ENCODE measurements around the gene PLEKHM3.

The PLEKHM3 gene

DNA sequence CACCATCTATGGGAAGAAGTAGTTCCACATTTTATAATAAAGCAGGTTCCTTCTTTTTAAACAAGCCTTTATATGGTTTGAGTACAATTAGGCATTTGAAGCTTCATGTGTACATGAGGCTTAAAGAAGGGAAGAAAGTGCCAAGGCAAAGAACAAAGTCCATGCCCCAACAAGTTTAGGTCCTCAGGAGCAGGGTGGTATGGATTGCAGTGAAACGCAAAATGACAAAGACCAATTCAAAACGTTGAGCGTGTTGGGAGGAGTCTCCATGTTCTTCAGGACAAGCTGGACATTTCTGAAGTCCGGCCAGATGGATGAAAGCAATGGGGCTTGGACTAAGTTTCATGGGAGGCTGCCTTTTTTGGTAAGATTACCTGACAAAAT is 176.8 kb downstream of the PLEKHM3 start:
- DNase-seq: no peak

DNA sequence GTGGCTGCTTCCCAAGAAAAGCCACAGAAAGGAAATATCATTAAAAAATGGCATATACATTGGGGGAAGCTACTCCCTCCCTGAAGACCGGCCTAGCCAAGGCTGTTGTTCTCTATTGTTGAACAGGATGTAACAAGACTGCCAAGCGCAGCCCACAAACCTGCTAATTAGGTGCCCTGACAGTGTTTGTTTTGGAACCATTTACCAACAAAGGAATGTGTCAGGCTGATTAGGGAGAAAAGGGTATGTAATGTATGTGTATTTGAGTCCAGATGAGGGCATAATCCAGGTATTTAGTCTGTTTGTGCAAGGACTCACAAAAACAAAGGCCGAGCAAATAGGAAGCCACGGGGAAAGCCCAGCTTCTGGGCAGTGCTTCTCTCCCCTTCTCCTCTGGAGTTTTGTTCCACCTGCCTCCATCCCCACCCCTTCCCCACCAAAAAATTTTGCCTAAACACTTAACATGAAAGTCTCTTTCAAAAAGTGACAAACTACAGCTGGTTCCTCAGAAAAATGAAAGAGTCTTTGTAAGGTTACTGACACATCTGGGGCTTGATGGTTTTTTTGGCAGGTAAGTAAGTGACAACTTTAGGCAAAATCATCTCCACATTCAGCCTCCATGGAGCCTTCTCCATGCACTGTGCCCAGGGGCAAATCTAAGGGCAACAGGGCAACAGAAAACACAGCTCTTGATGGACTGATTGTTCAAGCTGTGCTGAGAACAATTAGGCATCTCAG is 177.4 kb downstream of the PLEKHM3 start:
- DNase-seq: no peak

GRCh38 chr2:207847098-207847806 is 178.1 kb downstream of the PLEKHM3 start:
- DNase-seq: no peak

DNA sequence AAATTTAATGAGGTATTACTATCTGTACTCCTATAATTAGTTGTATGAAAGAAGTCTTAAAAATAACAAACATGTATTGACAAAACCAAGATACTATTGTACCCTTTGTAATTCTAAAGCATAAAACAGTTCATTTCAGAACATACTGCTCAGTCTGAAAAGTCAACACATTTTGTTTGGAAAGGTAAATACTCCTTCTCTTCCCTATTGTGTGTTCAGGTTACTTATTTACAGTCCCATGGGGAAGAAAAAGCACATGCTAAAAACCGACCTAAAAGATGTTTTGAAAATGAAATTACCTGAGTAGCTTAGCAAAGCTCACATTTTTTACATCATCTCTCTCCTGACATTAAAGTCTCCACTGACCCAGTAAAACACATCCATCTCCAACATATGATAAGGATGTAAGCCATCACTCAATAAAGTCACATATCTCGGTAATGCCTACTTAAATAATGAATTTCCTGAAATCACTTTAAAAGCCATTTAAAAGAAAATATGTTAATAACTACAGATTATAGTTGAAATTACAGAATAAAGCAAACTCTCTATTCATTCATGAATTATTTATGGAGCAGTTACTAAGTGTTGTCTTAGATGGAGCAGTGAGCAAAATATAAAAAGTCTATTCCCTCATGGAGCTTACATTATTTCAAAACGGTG is 180.0 kb downstream of the PLEKHM3 start:
- no peak for DNase-seq

DNA sequence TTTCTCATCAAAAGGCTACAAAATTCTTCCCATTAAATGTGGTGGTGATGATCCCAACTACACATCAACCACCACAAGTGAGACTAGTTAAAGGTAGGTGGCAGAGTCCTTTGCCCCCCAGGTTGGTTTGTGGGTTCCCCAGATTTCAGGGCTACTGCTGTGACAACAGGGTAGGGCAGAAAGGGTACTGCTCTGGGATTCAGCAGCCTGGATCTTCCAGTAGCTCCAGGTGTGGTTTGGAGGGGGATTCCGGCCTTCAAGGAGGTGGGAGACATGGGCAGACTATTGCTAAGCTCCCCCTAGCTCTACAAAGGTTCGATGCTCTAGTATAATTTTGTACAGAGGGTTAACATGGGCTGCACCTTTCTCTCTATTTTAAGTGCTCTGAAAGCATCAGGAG is 180.7 kb downstream of the PLEKHM3 start:
- DNase-seq: no peak

DNA sequence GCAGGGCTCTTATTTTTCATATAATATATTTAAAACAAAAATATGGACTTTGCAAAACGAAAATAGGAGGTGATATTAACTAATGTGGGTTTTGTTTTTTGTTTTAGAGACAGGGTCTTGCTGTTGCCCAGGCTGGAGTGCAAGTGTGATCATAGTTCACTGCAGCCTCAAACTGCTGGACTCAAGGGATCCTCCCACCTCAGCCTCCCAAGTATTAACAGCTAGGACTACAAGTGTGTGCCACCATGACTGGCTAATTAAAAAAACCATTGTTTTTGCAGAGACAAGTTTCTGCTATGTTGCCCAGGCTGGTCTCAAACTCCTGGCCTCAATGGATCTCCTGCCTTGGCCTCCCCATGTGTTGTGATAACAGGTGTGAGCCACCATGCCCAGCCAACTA is 185.2 kb downstream of the PLEKHM3 start:
- no peak for DNase-seq

DNA sequence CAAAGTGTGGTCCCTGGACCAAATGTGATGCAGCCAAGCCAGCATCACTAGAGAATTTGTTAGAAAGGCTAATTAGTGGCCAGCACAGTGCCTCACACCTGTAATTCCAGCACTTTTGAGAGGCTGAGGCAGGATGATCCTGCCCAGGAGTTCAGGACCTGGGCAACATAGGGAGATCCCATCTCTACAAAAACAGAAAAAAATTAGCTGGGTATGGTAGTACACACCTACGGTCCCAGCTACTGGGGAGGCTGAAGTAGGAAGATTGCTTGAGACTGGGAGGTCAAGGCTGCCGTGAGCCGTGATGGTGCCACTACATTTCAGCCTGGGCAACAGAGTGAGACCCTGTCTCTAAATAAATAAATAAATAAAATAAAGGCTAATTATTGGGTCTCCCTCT is 185.8 kb downstream of the PLEKHM3 start:
- no peak for DNase-seq

DNA sequence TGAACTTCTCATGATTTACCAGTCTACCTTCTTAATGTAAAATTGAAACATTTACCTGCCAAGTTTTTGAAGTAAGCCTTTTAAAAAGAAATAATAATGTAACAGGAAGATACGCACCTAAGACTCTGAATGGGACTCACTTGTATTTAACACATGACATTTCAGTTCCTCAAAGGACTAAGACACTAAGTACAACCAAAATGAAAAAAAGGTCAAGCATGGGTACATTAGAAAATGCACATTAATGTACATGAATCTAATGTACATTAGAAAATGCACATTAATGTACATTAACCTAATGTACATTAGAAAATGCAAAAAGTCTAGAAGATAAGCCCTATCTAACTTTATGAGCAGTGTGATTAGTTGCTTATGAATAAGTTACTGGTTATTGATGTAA is 186.3 kb downstream of the PLEKHM3 start:
- no peak for DNase-seq

DNA sequence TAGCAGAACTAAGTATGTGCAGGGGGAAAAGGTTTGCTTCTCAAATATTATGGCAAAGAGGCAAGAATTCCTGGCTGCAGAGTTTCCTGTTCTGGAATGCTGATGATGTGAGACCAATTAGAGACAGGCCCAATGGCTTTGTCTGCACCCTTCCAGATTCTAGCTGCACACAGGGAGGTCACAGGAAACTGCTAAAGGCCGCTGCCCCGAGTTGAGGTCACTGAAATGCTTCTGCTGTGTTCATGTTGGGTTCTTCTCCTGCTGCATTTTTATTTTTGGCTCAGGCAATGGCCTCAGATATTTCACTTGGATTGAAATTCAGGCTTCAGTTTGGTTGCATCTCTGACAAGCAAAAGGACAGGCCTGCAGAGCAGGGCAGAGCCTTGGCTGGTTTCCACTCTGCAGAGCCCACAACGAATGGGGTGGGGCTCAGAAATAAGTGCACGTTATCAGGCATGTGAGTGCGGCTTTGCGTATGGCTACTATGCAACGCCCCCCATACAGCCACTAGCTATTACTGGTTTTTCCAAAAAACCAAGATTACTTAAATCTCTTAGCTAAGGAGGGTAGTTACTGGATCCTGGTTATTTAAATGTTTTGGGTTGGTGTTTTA is 188.7 kb downstream of the PLEKHM3 start:
- DNase-seq: no peak

DNA sequence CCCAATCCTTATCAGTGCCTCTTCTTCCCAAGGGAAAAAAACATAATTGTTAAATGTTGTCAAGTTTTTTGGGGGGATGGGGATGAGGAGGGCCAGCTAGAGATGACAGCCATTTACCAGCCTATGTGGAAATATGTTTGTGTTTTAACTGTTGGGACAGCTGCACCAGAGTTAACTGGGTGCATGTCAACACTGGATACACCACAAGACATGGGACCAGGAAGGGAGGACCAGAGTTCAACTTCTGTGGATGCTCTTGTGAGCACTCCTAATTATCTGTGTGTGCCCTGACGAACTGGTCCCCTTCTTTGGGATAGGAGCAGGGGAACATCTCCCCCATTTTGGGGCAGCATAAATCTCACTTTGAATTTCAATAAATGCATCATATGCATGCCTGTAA is 189.5 kb downstream of the PLEKHM3 start:
- DNase-seq: no peak

DNA sequence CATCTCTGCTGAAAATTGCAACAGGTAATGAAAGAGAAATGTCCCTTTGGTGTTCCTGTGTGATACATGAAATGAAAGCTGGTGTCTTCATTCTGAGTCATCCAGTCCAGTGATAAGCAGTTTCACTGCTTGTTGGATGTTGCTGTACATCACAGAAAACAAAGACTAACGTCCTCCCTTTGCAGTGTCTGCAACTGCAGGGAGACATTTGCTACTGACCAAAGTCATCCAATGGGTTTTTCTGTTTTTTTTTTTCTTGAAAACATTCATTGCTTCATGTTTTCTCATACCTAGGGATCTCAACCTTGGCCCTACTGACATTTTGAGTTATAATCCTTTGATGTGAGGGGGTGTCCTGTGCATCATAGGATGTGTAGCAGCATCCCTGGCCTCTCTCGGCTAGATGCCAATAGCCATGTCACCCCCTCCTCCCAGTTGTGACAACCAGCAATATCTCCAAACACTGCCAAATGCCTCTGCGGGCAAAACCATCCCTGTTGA is 192.0 kb downstream of the PLEKHM3 start:
- DNase-seq: no peak

GRCh38 chr2:207831584-207832248 is 193.6 kb downstream of the PLEKHM3 start:
- no peak for DNase-seq

- no peak for DNase-seq
Observed at GRCh38 chr2:207830778-207831438, 194.4 kb downstream of the PLEKHM3 start.

DNA sequence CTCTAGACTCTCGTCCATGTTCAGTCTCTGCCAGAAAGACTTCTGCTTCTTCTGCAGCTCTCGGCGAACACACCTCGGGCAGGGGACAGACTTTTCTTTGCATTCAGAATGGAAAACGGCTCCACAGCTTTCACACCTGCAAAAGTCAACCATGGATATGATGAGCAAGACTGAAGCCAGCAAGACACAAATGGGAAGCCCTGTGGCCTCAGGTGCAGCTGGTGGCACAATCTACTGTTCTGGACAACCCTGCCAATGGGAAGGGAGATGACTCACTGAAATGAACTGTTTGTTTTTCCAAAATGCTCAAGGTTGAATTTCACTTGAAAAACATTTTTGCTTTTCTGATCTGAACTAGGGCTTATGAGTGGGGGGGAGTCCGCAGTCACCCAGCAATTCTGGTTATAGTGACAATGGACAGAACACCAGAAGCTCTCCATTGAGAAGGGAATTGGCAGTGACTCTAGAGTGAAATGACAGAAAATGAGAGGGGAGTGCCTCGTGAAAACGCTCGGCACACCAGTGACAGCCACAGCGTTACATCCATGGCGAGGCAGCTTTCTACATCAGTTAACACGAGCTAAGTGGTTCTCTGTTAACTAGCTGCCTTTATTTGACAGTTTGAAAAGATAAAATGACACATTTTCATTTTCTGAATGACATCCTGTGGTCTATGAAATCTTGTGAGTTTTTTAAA is 196.8 kb downstream of the PLEKHM3 start:
- DNase-seq: no peak

- no peak for DNase-seq
Observed at GRCh38 chr2:207825978-207826377, 199.3 kb downstream of the PLEKHM3 start.

- DNase-seq: no peak
Observed at GRCh38 chr2:207825045-207825954, 200.0 kb downstream of the PLEKHM3 start.

DNA sequence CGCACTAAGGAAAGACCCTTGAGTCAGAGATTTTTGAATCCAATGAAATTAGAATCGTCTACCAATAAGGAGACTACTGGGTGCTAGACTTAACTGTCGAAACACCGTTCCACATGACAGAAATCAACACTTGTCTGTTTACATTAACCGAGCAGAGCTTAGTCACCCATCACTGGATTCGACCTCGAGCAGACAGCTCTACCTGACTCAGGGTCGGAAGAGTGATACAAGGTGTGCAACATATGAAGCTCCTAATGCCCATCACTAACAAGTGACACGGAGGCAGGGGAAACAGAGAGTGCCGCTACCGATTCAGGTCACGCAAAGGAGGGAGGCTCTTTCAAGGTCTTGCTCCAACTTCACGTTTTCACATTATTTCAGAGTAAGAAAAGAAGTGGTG is 201.5 kb downstream of the PLEKHM3 start:
- DNase-seq: no peak

DNA sequence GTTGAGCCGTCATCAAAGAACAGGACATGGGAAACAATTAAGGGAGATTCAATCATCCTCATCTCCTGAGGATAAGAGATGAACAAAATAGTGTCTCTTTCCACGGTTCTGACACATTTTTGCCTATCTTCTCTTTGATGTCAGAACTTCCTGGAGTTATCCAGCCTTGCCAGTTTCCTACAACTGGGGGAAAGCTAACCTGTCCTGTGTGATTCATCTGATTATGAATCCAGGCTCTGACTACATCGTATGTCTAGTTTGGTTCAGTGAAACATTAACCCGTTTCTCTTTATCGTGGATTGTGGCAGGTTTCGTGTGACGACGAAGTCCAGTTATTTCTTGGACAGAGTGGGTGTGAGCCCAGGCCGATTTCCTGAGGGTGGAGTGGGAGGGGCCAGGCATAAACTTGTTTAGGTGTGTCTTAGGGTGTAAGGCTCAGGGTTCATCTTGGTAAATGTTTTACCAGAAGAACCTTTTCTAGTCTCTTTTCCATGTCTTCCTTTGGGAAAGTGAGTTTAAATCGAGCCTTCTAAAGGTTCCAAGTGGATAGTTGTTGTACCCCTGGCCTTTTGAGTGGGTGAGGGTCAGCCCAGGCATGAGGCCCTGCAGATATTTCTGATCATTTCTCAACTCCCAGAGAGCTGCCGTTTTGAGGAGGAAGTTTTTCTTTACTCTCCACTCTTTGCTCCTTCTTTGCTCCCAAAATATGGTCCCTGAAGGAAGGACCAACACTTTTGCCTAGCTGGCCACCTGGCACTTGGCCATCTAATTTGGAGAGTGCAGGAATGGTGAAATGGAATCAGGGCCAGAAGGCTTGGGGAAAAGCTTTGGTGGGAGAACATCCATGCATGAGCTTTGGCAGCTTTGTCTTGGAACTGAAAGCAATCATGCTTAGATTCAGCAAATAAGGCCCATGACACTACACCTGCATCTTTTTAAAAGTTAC is 205.2 kb downstream of the PLEKHM3 start:
- no peak for DNase-seq
